NCI-H2171 treated with DMSO at 0.1 percent for 48 hours (cell line): Measurements from ENCODE around the gene ZIC2.

Experiments used
- DNase-seq: peaks from one replicate; lab custom pipeline; 2025; lab: John Stamatoyannopoulos, UW

The ZIC2 gene

GRCh38 chr13:99974296-99974938 is 7.2 kb upstream of the ZIC2 start:
- DNase-seq, result no peak

- DNase-seq, result no peak
These were observed 6.5 kb upstream of the ZIC2 start for GRCh38 chr13:99974939-99975561.

GRCh38 chr13:99975626-99976025 is 6.0 kb upstream of the ZIC2 start:
- DNase-seq, result no peak

GRCh38 chr13:99976575-99976974 is 5.0 kb upstream of the ZIC2 start:
- DNase-seq, result peak; percentile 79

- no peak for DNase-seq
These were observed 4.2 kb upstream of the ZIC2 start for GRCh38 chr13:99977334-99977911.

GRCh38 chr13:99977912-99978798 is 3.4 kb upstream of the ZIC2 start:
- no peak for DNase-seq

GRCh38 chr13:99978799-99979452 is 2.7 kb upstream of the ZIC2 start:
- DNase-seq, result peak; percentile 48

GRCh38 chr13:99979453-99980200 is 2.0 kb upstream of the ZIC2 start:
- peak; percentile 48 for DNase-seq

- peak; percentile 84 for DNase-seq
These were observed 1.3 kb upstream of the ZIC2 start for GRCh38 chr13:99980201-99980823.

GRCh38 chr13:99980824-99981734 is 505 bp upstream of the ZIC2 start:
- DNase-seq, result peak; percentile 78

- DNase-seq, result peak; percentile 49
These were observed 599 bp downstream of the ZIC2 start for GRCh38 chr13:99982036-99982730.

- peak; percentile 48 for DNase-seq
These were observed 1.3 kb downstream of the ZIC2 start for GRCh38 chr13:99982731-99983498.

- peak; percentile 50 for DNase-seq
These were observed 2.2 kb downstream of the ZIC2 start for GRCh38 chr13:99983499-99984401.

- DNase-seq, result peak; percentile 71
These were observed 3.1 kb downstream of the ZIC2 start for GRCh38 chr13:99984461-99985240.

- peak; percentile 43 for DNase-seq
These were observed 3.8 kb downstream of the ZIC2 start for GRCh38 chr13:99985241-99985874.
